PFSK-1 (cell line): ENCODE results near the gene KRTAP19-3.

Source experiments
- FOXP2 ChIP-seq: optimal IDR thresholded peaks from 2 replicates; pipeline ENCODE3; 2011; ENCODE audit warnings: borderline replicate concordance, control low read depth, inconsistent platforms; ENCODE audit not compliant: insufficient read depth; ENCODE audit errors: extremely low read length, extremely low read depth
- POLR2AphosphoS5 ChIP-seq: IDR thresholded peaks from 2 replicates; pipeline ENCODE4 v1.6.1; 2012; ENCODE audit warnings: low read depth, mild to moderate bottlenecking, control low read depth, low read length, moderate library complexity
- REST ChIP-seq, 2 experiments: IDR thresholded peaks; 2 replicates each; pipeline versions ENCODE4 v1.6.1 to v1.8.0; 2011 to 2012; ENCODE audit warnings: low read depth in 2 of 2, low read length in 2 of 2, control low read depth in 1 of 2, inconsistent platforms in 1 of 2, mild to moderate bottlenecking in 1 of 2, moderate library complexity in 1 of 2; ENCODE audit not compliant: insufficient read depth in 1 of 2
- SIN3A ChIP-seq: IDR thresholded peaks from 2 replicates; pipeline ENCODE4 v1.6.1; 2012; ENCODE audit warnings: mild to moderate bottlenecking, low read length, moderate library complexity, borderline replicate concordance; ENCODE audit not compliant: insufficient read depth
- TAF1 ChIP-seq: IDR thresholded peaks from 2 replicates; pipeline ENCODE4 v1.6.1; 2012; ENCODE audit warnings: low read length, control low read depth, borderline replicate concordance; ENCODE audit not compliant: insufficient read depth

DNA sequence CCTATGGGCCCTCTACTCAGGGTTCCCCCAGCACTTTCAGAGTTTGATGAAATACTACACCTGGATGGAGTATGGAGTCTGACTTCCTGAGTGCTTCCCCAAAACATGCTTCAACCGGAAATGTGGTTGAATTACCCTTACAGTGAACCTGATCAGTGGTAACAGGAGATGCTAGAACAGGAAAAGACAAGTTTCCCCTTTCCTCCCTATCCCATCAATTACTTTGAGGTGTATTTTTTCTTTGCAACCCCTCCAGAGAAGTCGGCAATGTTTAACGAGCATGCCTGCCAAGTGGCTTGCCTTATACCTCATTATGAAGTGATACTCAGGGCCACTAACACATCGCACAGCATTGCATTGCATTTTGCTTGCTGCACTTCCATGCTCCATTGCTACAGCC is 44.8 kb downstream of the KRTAP19-3 start:
- TF ChIP-seq TAF1: no peak
- no peak for TF ChIP-seq POLR2AphosphoS5
- TF ChIP-seq REST (IDR thresholded peaks at IDR 0.05; ENCODE audit: insufficient read depth in 1 of 2, low read depth in 2 of 2, low read length in 2 of 2): no peak
- no peak for TF ChIP-seq SIN3A
- TF ChIP-seq FOXP2: no peak
